ENCODE results near the gene KRTAP5-1. TPM values are rescaled to one million over a fixed set of nuclear protein-coding genes. Genes with fewer than 3 reads are reported as not detected.

The KRTAP5-1 gene
- total RNA-seq, 2 experiments from 2014 or later: not detected

DNA sequence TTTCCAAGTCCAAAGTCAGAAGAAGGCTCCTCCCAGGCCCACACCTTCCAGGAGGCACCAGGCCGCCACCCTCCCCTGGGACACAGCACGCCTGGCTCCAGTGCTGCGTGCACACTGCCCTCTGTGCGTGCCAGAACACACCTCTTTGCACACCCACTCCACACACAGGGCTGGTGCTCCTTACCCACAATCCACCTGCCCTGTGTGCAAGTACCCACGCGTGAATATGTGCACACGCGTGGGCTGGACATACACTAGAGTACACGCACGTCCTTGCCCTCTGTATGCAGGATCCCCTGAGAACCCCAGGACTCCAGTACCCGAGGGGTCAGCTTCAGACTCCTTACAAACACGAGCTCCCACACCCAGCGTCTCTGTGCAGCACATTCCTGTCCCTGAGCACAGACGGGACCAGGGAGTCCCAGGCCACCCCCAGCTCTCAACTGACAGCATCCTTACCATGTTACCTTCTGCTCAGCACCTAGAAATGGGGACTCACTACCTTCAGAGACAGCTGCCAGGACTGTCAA, 15.8 kb downstream of the KRTAP5-1 start:
- Mint-ChIP-seq H3K4me1 (ENCODE audit: low read depth) (peaks cover 19% of the 10 kb centered on the region), H3K27ac (no peak overlapping the region), H3K4me3 (no peak overlapping the region), H3K9me3 (no peaks in the 10 kb centered on the region), H3K36me3 (ENCODE audit: low read depth) (no peaks in the 10 kb centered on the region), H3K27me3 (ENCODE audit: low read depth) (peaks cover 6% of the 10 kb centered on the region)
- CTCF ChIA-PET: no interaction called here
- intact Hi-C loops (cut with micrococcal nuclease): no loop called here
- no peak for DNase-seq

DNA sequence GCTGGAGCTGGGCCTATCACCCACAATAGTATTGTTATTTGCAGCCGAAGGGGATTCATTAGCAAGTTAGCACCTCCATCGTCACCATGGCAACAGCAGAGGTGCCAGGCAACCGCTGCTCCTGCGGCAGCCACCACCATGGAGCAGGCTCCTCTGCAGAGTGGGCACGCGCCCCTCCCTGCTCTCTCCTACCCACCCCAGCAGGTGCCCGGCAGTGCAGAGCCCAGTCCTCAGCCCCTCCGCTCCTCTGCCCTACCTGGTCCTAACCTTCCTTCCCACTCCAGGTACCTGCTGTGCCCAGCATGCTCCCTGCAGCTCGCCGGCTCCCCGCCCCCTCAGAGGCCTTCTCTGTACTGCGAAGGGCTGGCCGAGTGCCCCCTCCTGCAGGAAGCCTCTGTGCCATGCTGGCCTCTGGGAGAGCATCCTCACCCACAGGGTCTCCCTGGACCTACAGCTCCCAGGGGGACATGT, 16.6 kb downstream of the KRTAP5-1 start:
- intact Hi-C loops (cut with micrococcal nuclease): no loop called here
- CTCF ChIA-PET: no interaction called here
- Mint-ChIP-seq H3K4me3 (no peak overlapping the region), H3K4me1 (ENCODE audit: low read depth) (peaks cover 13% of the 10 kb centered on the region), H3K27ac (no peak overlapping the region), H3K9me3 (no peaks in the 10 kb centered on the region), H3K27me3 (ENCODE audit: low read depth) (peaks cover 3% of the 10 kb centered on the region), H3K36me3 (ENCODE audit: low read depth) (no peaks in the 10 kb centered on the region)
- no peak for DNase-seq

DNA sequence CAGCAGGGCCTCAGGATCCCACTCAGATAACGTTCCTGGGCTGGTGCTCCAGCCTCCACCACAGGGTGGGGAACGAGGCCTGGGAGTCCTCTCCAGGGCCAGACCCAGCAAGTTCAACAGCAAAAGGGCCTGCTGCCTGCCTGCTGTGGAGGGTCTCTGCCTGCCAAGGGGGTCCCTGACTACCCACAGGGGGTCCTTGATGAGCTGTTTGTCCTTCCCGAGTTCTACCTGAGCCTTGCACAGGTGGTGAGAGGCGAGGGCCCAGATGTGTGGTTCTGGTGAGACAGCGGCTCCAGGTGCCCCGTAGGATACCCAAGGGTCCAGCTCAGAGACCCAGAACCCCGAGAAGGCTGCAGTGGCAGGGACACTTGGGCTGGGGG, 17.4 kb downstream of the KRTAP5-1 start:
- Mint-ChIP-seq H3K4me3 (no peak overlapping the region), H3K9me3 (no peaks in the 10 kb centered on the region), H3K4me1 (ENCODE audit: low read depth) (peaks cover 10% of the 10 kb centered on the region), H3K36me3 (ENCODE audit: low read depth) (no peaks in the 10 kb centered on the region), H3K27me3 (ENCODE audit: low read depth) (no peaks in the 10 kb centered on the region), H3K27ac (no peak overlapping the region)
- CTCF ChIA-PET: no interaction called here
- intact Hi-C loops (cut with micrococcal nuclease): no loop called here
- DNase-seq: no peak

DNA sequence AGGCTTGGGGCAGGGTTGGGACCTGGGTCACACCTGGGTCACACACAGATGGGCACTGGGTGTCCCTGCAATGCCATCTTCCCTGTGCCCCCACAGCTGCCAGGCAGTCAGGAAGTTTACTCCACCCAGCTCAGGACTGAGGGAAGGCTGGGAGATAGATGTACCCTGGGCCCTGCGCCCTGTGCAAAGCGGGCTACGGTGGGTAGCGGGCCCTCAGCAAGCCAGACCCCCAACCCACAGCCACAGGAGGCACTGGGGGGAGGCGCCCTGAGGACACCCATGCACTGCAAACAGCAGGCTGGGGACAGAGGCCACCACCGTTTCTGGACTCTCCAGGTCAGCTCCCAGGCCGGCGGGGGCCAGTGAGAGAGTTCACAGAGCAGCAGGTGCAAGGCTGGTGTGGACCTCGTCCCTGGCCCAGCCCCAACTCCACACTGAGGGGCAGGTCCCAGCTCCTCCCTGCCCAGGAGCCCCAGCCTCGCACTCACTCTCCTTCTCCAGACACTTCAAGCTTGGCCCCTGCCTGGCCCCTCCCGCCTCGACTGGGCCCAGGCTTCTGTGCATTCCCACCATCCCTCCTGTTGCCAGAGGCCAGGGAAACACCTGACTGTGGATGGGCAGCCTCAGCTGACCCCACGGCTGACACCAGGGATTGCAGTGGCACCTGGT, 17.9 kb downstream of the KRTAP5-1 start:
- no peaks in the 10 kb centered on the region for H3K9me3 Mint-ChIP-seq
- peaks cover 10% of the 10 kb centered on the region for H3K4me1 Mint-ChIP-seq (ENCODE audit: low read depth)
- no peaks in the 10 kb centered on the region for H3K27me3 Mint-ChIP-seq (ENCODE audit: low read depth)
- H3K27ac Mint-ChIP-seq: no peak overlapping the region
- no peaks in the 10 kb centered on the region for H3K36me3 Mint-ChIP-seq (ENCODE audit: low read depth)
- CTCF ChIA-PET: no interaction called here
- no peak overlapping the region for H3K4me3 Mint-ChIP-seq
- intact Hi-C loops (cut with micrococcal nuclease): no loop called here
- DNase-seq: no peak

DNA sequence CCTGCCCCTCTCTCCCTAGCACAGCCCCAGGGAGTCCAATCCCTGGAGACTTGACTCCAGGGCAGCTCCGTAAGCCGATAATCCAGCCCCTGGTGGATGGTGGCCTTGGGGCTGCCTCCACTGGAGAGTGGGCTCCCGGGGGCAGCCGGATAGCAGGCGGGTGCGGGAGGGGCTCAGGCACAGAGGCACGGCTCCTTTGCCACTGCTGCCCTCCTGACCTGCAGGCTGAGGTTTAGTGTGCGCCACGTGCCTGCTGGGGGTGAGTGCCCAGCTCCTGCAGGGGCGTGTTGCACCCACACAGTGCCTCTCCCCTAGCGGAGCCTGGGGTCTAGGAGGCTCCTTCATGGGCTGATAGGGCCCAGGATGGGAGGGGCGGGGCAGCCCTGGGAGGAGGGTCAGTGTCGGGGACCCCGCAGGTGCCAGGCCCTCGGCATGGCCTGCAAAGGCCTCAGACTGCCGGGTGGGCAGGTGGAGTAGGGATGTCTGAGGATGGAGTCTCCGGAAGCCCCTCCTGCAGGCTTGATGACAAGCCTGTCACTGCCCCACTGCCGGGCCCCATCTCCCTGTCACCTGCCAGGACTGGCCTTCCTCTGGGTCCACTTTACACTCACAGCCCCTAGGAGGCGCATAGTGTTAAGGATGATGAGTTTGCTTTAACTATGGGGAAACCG, 18.6 kb downstream of the KRTAP5-1 start:
- no peak for DNase-seq
- no peak overlapping the region for H3K27ac Mint-ChIP-seq
- H3K27me3 Mint-ChIP-seq (ENCODE audit: low read depth): no peaks in the 10 kb centered on the region
- intact Hi-C loops (cut with micrococcal nuclease): no loop called here
- H3K36me3 Mint-ChIP-seq (ENCODE audit: low read depth): no peaks in the 10 kb centered on the region
- peaks cover 10% of the 10 kb centered on the region for H3K4me1 Mint-ChIP-seq (ENCODE audit: low read depth)
- no peaks in the 10 kb centered on the region for H3K9me3 Mint-ChIP-seq
- CTCF ChIA-PET: no interaction called here
- H3K4me3 Mint-ChIP-seq: no peak overlapping the region

DNA sequence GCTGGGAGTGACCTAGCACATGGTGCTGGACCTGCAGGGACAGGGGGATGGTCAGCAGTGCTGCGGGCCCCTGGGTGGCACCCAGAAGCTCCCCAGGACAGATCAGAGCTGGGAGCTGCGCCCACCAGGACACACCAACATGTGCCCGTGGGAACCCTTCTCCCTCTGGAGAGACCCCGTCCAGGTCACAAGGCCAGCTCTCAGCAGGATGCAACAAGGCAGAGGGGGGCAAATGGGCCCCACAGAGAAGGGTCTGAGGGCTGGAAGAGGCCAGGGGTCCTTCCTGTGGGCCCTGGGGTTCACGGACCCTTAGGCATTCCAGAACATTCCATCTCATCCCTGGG, 19.2 kb downstream of the KRTAP5-1 start:
- no peak overlapping the region for H3K27ac Mint-ChIP-seq
- CTCF ChIA-PET: interaction anchor here (0.6 to 1.0 kb wide), 2 partner anchors 19 to 26 kb away, joined by 3 to 4 read pairs; no protein-coding TSS in a partner anchor
- H3K36me3 Mint-ChIP-seq (ENCODE audit: low read depth): no peaks in the 10 kb centered on the region
- no peak overlapping the region for H3K4me3 Mint-ChIP-seq
- H3K4me1 Mint-ChIP-seq (ENCODE audit: low read depth): peaks cover 10% of the 10 kb centered on the region
- intact Hi-C loops (cut with micrococcal nuclease): no loop called here
- no peaks in the 10 kb centered on the region for H3K9me3 Mint-ChIP-seq
- H3K27me3 Mint-ChIP-seq (ENCODE audit: low read depth): no peaks in the 10 kb centered on the region
- no peak for DNase-seq

DNA sequence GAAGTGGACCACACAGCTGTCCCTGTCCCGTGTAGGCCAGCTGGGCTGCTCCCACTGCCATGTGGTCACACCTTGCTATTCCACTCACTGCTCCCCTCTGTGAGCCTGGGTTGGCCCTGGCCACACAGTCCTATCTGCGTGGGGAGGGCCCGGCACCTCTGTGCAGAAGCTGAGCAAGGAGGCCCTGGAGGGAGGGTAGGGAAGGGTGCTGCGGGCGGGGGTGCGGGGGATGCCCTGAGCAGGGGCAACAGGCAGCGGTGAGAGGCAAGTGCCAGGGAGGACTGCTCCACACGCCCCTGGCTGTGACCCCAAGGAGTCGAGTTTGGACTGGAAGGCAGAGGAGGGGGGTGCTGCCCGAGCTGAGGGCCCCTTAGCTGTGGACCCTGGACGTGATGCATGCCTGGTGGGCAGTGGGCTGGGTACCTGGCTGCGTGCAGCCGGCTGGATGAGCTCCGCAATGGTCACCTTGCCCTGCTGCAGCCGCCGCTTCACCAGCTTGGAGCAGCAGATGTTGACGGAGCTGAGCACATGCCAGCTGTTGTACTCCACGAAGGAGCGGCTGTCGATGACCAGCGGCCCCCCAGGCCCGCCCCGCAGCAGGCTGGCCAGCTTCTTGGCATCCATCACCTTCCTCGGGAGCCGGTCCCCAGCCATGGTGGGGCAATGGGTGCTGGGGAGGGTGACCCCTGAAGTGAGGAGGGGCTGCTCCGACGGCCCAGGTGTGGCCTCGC, 19.7 kb downstream of the KRTAP5-1 start:
- no peak for DNase-seq
- Mint-ChIP-seq H3K27me3 (ENCODE audit: low read depth) (no peaks in the 10 kb centered on the region), H3K9me3 (no peaks in the 10 kb centered on the region), H3K36me3 (ENCODE audit: low read depth) (no peaks in the 10 kb centered on the region), H3K4me3 (no peak overlapping the region), H3K27ac (no peak overlapping the region), H3K4me1 (ENCODE audit: low read depth) (peaks cover 6% of the 10 kb centered on the region)
- CTCF ChIA-PET: interaction anchor here (0.6 to 1.2 kb wide), 3 partner anchors 10 to 26 kb away, joined by 3 to 7 read pairs (median 4); no protein-coding TSS in a partner anchor
- intact Hi-C loops (cut with micrococcal nuclease): no loop called here

DNA sequence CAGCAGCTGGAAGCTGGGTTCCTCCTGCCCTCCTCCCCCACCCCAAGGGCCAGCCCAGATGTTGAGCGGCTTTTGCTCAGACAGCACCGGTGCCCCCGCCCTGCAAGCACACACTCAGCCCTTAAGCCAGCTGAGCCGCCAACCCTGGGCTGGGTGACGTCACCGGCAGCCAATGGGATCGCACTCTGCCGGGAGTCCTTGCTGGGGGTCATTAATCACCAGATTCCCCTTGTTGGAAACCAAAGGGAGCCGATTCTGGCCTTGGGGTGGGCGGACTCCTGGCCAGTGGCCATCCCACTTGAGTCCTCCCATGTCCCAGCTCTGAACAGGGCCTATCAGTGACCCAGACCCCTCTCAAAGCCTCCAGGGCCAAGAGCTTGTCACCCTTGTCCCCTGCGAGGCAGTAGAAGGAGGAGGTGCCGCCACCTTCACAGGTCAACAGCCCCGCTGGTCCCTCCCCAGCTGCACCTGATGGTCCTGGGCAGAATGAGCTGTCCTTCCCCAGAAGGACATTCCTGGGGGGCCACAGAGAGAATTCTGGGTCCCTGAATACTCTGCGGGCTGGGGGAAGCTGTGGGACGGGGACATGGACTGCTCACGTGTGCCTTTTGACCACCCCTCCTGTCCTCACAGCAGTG, 20.4 kb downstream of the KRTAP5-1 start:
- Mint-ChIP-seq H3K4me3 (no peak overlapping the region), H3K27ac (no peak overlapping the region), H3K36me3 (ENCODE audit: low read depth) (no peaks in the 10 kb centered on the region), H3K9me3 (no peaks in the 10 kb centered on the region), H3K27me3 (ENCODE audit: low read depth) (no peaks in the 10 kb centered on the region), H3K4me1 (ENCODE audit: low read depth) (peaks cover 3% of the 10 kb centered on the region)
- intact Hi-C loops (cut with micrococcal nuclease): no loop called here
- no peak for DNase-seq
- CTCF ChIA-PET: interaction anchor here (1.0 to 1.2 kb wide), 2 partner anchors 10 to 18 kb away, joined by 4 to 7 read pairs; no protein-coding TSS in a partner anchor

DNA sequence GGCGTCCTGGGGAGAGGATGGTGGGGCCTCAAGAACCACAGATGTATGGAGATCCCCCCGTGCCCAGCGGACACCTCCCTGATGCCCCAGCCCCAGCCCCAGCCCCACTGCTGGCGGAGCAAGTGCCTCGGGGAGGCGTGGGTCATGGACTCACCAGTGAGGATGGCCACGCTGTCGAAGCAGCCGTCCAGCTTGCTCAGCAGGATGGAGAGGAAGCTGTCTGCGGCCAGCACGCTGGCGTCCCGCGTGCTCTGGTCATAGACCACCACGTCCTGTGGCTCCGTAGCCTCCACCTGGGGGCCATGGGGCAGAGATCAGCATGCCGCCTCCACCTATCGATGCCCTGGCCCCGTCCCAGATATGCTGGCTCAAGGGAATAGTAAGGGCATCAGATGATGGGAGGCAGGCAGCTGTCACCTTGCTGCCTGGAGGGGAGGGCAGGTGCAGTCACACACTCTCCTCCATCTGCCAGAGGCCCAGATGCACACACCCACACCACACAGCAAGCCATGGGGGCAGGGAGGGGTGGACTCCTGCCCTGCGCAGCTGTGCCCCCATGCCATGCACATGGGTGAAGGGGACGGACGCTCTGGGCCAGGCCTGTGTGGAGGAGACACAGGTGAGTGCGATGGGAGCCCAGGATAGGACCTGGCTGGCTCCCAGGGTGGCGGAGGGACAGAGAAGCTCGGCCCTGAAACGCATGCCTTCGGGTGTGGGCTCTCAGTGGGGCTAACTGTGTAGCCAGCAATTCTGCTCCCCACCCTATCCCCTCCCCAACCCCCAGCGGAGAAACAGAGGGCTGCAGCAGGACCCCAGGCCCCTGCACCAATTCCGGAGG, 21.2 kb downstream of the KRTAP5-1 start:
- no peak for DNase-seq
- no peaks in the 10 kb centered on the region for H3K4me1 Mint-ChIP-seq (ENCODE audit: low read depth)

DNA sequence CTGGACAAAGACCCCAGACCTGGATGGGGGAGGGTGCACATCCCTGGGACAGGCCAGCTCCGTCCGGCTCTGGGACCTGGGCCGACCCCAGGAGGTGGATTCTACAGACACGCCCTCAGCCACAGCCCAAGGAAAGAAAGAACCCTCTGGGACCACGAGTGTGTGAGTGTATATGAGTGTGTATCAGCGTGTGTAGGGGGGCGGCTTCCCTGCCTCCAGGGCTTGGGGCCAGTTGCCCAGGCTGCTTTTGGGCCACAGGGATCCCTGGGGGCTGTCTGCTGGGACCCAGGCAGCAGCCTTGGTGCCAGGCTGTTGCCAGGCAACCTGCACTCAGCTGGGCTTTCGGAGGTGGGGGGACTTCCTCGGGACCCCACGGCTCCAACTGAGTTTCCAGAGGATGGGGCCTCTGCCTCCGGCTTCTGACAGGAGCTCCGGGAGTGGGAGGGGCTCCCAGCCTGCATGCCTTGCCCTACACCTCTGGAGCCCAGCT, 21.9 kb downstream of the KRTAP5-1 start:
- H3K9me3 Mint-ChIP-seq: no peaks in the 10 kb centered on the region

More for the DNA sequence above, 21.2 kb downstream of the KRTAP5-1 start:
- Mint-ChIP-seq H3K27ac (no peak overlapping the region), H3K27me3 (ENCODE audit: low read depth) (no peaks in the 10 kb centered on the region), H3K36me3 (ENCODE audit: low read depth) (no peaks in the 10 kb centered on the region), H3K9me3 (no peaks in the 10 kb centered on the region), H3K4me3 (no peak overlapping the region)
- CTCF ChIA-PET: no interaction called here
- intact Hi-C loops (cut with micrococcal nuclease): no loop called here

DNA sequence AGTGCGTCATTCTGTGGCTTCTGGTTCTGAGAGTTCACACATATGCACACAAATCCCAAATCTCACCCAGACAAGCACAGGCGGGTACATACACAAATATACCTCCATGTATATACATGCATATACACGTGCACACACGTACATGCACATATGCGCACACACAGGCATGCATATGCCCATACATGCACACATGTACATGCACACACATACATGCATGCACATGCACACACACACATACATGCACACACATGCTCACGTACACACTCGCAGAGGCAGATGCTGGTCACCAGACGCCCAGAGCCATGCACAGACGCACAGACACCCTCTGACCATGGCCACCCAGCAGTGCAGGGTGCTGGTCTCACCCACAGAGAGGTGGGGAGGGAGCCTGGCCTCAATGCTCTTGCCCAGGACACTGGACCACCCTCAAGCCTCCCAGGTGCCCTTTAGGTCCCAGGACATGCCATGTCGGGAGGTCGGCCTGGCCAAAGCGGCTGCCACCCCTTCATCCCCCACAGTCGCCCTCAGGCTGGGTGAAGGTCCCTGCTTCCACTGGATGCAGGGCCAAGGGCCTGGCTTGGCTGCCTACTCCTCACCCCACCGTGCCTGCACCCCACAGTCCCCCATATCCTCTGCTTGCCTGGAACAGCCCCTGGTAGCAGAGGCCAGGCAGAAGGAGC, 22.5 kb downstream of the KRTAP5-1 start:
- H3K27ac Mint-ChIP-seq: no peak overlapping the region
- intact Hi-C loops (cut with micrococcal nuclease): no loop called here
- H3K27me3 Mint-ChIP-seq (ENCODE audit: low read depth): no peaks in the 10 kb centered on the region
- CTCF ChIA-PET: no interaction called here
- no peaks in the 10 kb centered on the region for H3K4me1 Mint-ChIP-seq (ENCODE audit: low read depth)
- H3K9me3 Mint-ChIP-seq: no peaks in the 10 kb centered on the region
- no peaks in the 10 kb centered on the region for H3K36me3 Mint-ChIP-seq (ENCODE audit: low read depth)
- DNase-seq: no peak
- H3K4me3 Mint-ChIP-seq: no peak overlapping the region

More for the DNA sequence above, 21.9 kb downstream of the KRTAP5-1 start:
- no peaks in the 10 kb centered on the region for H3K36me3 Mint-ChIP-seq (ENCODE audit: low read depth)
- CTCF ChIA-PET: no interaction called here
- H3K4me3 Mint-ChIP-seq: no peak overlapping the region
- intact Hi-C loops (cut with micrococcal nuclease): no loop called here
- H3K27ac Mint-ChIP-seq: no peak overlapping the region
- no peaks in the 10 kb centered on the region for H3K4me1 Mint-ChIP-seq (ENCODE audit: low read depth)
- no peak for DNase-seq
- no peaks in the 10 kb centered on the region for H3K27me3 Mint-ChIP-seq (ENCODE audit: low read depth)
